NCI-H1417 (cell line): ENCODE results near the gene ECT2L.
A peak's percentile ranks its signal among the peaks of the same experiment; 100 is the strongest.
"Not testable (repeated sequence)": the region's sequence is repeated elsewhere in the genome, so short reads cannot be mapped to it uniquely, and the experiment has no call there.

ENCODE experiments used
- DNase-seq, 3 experiments: peaks; one replicate each; lab custom pipeline; 2025; lab: John Stamatoyannopoulos, UW

The ECT2L gene

DNA sequence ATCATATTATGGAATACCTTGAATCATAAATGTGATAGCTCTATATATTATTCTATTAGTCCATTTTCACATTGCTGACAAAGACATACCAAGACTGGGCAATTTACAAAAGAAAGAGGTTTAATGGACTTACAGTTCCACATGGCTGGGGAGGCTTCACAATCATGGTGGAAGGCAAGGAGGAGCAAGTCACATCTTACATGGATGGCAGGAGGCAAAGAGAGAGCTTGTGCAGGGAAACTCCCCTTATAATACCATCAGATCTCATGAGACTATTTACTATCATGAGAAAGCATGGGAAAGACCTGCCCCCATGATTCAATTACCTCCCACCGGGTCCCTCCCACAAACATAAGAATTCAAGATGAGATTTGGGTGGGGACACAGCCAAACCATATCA is 141.0 kb downstream of the ECT2L start:
- not testable (repeated sequence) for DNase-seq

GRCh38 chr6:138943089-138943625 is 147.3 kb downstream of the ECT2L start:
- no peak for DNase-seq

DNA sequence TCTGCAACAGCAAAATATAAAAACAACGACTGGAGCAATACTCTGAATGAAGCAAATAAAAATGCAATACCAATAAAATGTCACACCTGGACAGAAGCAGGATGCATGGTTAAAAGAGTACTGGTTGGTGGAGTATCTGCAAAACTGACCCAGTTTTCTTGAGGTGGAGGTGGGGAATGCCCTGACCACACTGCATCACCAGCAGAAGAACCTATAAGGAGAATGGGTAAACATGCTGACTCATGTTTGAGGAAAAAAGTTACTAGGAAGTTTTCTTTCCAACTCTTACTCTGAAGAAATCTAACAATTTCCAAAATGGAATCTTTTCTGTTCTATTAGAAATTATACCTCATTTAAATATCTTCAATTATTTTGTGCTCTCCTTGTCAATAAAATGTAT is 148.5 kb downstream of the ECT2L start:
- DNase-seq, result no peak

GRCh38 chr6:138945354-138945753 is 149.5 kb downstream of the ECT2L start:
- DNase-seq, result peak in 2 of 3 experiments; percentile 13 to 16

GRCh38 chr6:138948004-138948403 is 152.1 kb downstream of the ECT2L start:
- DNase-seq, result no peak

GRCh38 chr6:138948546-138949179 is 152.8 kb downstream of the ECT2L start:
- DNase-seq, result no peak

DNA sequence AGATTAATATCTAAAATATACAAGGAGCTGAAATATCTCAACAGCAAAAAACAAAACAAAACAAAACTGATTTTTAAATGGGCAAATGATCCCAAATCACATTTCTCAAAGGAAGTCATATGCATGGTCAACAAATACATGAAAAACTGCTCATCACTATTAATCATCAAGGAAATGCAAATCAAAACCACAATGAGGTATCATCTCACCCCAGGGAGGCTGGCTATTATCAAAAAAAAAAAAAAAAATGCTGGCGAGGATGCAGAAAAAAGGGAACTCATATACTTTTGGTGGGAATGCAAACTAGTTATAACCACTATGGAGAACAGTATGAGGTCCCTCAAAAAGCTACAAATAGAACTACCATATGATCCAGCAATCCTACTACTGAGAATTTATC is 157.6 kb downstream of the ECT2L start:
- no peak for DNase-seq
